Measurements from ENCODE around the gene SPOCD1. TPM values are rescaled to one million over a fixed set of nuclear protein-coding genes. Genes with fewer than 3 reads are reported as not detected.

The SPOCD1 gene
- polyA plus RNA-seq, 1 donor, result 0.45 TPM

DNA sequence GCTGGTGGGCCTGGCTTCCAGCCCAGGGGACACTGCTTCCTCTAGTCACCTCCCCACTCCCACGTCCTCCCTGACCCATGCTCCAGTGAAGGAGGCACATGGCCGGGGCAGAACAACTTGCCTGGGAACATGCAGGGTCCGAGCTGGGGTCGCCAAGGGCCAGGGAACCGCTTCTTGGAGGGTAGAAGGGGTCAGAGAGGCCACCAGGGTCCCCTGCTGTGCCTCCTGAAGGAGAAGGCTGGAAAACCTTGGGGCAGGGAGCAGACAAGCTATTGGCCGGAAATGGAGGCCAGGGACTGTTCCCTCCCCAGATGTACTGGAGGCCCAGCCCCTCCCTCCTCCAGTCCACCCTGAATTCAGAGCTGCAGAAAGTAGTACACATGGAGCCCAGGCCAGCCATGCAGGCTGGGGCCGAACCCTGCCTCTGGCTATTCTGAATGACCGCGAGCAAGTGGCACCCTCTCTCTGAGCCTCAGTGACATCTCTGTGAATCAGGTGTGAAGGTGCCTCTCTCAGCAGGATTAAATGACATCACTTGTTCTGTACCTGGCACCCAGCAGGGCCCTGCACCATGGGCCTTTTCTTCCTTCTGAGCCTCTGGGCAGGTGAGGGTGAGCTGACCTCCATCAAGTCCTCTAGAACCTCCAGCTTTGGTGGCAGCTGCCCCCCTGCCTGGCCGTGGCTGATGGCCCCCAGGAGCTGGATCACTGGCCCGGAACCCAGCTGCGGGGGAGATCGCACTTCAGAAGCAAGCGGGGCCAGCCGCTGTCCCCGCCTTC is 15.7 kb downstream of the SPOCD1 start:
- DNase-seq, result no peak

GRCh38 chr1:31799196-31799894 is 16.5 kb downstream of the SPOCD1 start:
- no peak for DNase-seq

DNA sequence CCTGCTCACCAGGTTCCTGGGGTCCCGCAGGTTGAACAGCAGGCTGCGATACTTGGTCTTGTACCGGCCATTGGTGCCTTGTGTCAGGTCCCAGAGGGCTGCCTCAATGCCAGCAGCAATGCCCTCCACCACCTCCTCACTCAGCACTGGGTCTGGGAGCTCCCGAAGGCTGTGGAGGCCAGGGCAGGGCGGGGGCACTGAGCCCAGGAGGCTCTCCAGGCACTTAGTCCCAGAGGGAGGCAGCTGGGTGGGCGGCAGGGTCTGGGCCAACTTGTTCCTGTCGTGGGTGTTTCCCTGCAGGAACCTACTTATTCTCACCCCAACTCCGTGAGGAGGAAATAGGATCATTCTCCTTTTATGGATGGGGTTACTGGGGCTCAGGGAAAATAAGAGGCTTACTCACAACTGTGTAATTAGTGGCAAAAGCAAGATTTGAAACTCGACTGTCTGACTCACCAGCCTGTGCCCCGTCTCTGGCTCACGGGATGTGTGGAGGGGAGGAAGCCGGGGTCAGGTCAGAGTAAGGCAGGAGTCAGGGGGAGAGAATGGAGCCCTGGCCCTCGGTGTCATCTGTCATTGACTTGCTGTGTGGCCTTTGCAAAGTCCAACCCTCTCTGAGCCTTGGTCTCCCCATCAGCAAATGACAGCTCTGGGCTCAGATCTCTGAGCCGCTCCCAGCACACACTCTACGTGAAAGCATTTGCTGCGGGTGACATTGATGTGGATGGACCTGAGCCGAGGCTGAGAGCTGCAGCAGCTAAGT is 17.2 kb downstream of the SPOCD1 start:
- no peak for DNase-seq

GRCh38 chr1:31798086-31798432 is 17.8 kb downstream of the SPOCD1 start:
- DNase-seq, result no peak

GRCh38 chr1:31797216-31797615 is 18.6 kb downstream of the SPOCD1 start:
- DNase-seq, result no peak

DNA sequence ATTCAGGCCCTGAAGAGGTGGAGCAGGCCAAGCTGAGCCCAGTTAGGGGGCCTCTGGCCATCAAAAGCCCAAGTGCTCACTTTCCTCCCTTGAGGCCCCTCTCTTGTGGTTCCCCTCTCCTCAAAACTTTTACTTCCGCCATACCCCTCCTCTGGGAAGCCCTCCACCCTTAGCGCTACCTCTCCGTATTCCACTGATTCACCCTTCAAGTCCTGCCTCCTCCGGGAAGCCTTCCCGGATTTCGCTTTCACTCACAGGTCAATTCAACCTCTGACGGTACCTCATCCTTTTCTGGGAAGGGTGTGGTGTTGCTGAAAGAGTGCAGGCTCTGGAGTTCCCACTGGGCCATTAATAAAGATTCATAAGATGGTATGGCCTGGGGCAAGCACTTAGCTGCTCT is 19.1 kb downstream of the SPOCD1 start:
- DNase-seq, result no peak

GRCh38 chr1:31795801-31796621 is 19.8 kb downstream of the SPOCD1 start:
- no peak for DNase-seq

DNA sequence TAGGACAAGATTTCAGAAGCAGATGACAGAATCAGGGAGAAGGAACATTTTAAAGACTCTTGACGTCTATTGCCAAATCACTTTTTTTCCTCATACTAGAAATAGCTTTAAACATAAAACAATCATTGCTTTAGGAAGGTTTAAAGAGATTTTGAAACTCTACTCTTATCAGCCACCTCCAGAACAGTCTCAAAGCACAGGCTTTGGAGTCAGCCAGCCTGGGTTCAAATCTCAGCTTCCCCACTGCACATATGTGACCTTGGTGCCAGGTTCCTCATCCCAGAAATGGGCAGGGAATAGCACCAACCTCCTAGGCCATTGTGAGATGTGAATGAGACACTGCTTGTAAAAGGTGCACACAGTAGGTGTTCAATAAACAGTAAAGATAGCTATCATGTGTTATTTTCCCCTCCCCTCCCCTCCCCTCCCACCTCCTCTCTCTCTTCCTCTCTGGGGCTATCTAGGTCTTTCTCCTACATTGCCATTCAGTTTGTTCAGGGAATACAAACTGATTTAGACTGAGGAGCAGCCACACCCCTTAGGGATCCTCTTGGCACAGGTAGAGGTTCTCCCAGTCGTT is 20.6 kb downstream of the SPOCD1 start:
- no peak for DNase-seq

- no peak for DNase-seq
Observed at GRCh38 chr1:31793586-31794285, 22.1 kb downstream of the SPOCD1 start.

DNA sequence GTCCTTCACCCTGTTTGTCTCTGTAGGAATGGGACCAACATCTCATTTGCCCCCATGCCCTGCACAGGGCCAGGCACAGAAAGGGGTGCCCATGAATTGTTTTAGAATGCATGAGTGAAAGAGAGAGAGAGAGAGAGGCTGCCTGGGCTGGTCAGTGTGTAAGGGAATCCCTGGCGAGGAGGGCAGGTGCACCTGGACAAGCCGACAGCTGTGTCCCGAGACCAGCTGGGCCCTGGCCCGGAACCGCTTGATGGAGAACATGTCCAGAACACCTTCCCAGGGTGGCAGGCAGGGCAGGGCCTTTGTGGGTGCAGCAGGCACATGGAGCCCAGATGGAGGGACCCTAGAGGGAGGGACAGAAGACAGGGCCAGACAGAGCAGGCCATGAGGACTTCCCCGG is 22.7 kb downstream of the SPOCD1 start:
- DNase-seq, result no peak

DNA sequence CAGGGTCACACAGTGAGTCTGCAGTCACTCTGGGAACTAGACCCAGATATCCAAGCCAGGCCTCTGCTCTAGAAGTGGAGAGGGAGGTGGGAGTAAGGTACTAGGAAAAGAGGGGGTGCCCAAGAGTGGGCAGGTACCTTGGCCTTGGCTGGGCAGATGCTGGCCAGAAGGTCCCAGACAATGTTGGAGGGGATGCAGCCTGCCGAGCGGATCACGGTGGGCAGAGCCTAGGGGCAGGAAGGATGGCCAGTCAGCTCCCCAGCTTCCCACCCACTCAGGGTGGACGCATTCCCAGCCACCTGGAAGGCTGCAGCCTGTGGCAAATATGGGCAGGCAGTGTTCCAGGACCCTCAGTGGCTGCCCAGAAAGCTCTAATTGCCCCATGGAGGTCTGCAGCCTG is 23.3 kb downstream of the SPOCD1 start:
- no peak for DNase-seq

- DNase-seq, result no peak
Observed at GRCh38 chr1:31792116-31792515, 23.7 kb downstream of the SPOCD1 start.

DNA sequence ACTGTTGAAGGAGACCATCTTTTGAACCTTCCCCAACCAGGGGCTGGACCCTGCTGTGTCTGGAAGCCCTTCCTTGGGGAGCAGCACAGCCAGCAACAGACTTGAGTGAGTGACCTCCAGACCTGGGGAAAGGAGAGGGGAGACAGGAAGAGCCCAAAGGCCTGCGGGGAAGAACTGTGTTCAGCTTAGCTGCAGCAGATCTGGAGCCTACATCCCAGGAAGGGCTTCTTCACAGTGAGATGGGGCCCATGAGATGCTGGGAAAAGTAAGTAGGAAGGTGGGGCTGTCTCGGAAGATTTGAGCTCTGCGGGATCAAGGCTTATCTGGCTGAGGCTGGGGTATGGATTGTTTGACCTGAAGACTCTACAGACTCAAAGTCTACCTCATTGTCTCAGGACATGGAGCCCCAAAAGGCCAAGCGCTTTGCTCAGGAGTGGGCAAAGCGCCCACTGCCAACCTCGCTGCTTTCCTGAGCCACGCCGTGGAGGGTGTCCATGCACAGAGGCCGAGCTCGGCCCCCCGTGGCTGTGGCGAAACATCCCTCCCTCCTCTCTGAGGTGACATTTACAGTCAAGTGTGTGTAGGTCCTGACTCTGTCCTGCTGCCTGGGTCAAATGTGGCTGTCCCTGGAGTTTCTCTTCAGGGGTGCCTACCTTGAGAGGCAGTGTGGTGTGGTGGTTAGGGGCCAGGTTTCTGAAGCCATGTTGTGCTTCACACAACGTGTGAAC is 24.5 kb downstream of the SPOCD1 start:
- no peak for DNase-seq

DNA sequence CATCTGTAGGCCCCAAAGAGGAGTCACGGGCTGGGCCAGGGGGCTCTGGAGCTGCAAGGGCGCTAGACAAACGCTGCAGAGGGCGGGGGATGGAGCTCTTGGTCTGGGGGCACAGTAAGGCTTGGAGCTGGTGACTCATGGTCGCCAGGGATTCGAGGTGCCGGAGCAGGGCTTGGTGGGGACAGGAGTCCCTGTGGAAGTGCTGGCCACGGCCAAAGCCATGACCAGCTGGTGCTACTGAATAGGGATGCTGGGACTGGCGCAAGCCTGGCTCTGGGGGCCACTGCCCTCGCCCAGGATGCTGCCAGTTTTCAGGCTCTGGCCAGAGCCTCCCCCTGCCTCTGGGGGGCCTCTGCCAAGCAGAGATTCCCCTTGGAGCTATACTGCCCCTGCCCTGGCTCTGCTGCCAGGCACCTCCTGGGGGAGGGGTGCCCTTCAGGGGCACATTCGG is 25.2 kb downstream of the SPOCD1 start:
- DNase-seq, result no peak

DNA sequence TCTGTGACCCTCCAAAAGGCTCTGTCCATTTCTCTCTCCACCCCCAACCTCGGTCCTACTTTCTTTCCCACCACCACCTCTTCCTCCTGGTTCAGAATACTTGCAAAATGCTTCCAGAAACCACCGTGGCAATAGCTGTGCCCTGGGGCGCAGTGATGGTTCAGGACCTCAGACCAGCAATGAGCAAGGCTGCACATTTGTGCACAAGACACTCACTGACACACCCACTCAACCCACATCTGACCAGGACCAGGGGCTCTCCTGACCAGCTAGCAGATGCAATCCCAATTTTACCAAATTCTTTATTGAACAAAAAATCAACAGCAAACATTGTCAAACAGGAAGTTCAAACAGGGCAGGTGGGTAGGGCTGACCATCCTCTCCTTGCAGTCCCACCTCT is 25.7 kb downstream of the SPOCD1 start:
- no peak for DNase-seq

DNA sequence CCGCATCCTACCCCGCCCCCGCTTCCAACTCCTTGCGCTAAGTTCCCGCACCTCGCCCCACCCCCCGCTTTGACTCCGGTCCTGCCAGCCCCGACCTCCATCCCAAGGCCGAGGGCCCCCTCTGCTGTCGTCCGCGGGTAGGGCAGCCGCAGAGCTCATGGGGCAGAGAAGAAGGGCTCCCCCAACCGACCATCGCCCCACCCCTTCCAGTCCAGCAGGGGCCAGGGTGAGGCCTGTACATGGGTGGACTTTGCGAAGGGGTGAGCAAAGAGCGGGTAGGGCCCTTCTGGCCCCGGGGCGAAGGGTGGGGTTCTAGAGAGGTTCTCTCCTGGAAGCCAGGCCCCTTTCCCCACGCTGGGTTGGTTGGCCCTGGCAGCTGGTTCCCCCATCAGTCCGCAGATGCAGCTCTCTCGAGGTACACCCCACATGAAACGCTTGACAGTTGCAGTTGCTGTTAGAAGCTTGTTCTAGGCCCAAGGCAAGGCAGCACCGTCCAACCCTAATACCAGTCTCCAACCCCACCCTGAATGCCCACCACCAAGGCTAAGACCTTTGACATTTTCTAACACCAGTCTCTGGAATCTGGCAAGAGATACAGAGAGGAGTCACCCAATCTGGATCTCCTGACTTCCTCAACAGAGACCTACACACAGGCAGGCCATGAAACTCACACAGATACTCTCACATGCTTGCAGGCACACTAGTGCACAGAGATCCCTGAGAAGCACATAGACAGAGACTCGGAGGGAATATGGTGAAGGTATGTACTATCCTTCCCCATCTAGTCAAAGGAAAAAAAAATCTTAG is 26.4 kb downstream of the SPOCD1 start:
- peak; percentile 83 for DNase-seq

DNA sequence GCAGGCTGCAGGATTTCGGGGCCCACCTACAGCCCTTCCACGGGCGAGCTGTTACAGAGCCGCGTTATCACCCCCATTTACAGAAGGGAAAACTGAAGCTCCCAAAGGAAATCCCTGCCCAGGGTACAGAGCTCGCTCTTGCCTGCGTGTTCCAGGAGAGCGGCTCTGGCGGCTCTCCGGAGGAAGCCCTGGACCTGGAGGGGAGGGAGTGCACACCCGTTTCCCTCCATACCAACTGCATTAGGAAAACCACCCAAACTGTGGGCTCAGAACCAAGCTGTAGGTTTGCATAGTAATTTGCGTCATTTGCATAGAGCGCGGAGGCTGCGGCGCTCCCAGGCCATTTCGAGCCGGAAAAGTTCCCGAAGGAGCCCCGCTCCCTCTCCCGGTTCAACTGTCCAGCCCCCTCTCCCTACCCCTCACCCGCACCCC is 27.0 kb downstream of the SPOCD1 start:
- DNase-seq, result no peak

DNA sequence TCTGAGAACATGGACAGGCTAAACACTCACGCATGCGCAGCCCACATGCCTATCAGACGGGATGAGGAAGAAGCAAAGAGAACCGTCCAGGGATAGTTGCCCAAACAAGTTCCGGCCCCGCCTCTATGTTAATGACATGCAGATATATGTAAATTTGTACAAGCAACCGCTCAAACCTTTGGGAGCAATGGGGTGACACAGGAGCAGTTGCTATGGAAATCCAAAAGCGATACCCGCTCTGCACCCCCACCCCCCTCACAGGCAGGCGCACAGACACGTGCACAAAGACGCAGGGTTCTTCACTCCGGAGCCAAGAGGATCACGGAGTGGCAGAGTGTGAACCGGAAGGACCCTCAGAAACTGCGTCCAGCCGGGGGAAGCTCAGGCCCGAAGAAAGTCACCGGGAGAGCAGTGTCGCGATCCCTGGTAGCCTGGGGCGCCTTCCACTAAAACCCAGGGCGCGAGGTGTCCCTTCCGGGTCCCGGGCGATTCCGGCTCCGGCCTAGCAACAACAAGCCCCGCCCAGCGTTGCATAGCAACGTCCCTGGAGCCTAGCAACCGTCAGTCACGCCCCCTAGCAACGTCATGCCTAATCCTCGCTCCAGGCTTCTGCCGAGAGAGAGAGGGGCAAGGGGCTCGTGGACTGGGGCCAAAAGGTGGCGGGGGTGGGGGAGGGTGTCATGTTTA is 27.5 kb downstream of the SPOCD1 start:
- DNase-seq, result peak; percentile 89

DNA sequence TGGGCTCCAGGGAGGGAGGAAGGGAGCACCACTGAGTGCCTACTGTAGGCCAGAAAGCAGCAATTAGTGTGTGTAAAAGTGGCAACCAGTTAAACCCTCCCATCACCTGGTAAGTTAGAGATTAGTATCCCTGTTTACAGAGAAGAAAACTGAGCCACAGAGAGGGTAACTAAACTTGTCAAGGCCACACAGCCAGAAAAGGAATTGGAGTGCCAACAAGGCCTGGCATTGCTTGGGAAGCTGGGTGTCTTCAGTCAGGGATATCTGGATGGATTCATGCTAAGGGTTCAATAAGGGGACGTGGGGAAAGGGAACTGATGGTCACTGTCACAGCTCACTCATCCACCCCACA is 28.1 kb downstream of the SPOCD1 start:
- DNase-seq, result no peak

Measured in left kidney (tissue), 2 donors.